NCI-H2081 (cell line): ENCODE data around the gene SUGT1.
"Not testable (repeated sequence)": the region's sequence is repeated elsewhere in the genome, so short reads cannot be mapped to it uniquely, and the experiment has no call there.

Experiments
- DNase-seq, 2 experiments: peaks; one replicate each; lab custom pipeline; 2025; lab: John Stamatoyannopoulos, UW

SUGT1 gene

DNA sequence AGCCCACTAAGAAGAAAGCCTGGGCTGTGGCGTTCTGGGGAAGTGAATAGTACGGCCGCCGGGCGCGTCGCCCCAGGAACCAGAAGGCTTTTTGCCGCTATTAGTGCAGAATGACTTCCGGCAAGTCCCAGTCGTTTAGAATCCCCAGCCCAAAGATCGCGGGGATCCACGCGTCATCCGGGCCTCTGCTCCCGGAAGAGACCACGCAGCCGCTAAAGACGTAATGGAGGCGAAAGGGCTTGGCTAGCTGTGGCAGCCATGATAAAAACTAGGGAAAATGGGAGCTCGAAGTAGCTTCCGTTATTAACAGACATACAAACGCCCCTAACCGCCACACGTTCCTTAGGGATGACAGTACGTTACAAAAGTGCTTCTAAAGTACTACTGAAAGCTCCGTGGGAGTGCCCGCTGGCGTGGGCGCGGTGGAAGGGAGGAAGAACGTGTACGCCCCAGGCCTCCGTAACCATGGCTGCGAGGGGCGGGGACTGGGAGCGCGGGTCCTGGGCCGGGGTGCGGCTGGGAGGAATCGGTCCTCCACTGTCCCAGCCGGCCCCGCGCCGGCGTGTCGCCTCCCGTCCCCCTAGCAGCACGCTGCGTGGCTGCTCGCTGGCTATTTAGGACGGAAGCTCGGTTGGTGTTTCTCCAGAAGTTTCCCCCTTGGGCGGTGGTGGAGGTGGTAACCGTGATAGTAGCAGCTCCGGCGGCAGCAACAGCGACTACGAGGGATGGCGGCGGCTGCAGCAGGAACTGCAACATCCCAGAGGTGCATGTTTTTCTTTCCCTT lies at the start of gene SUGT1:
SUGT1 (plus strand) TSS at position 641 of the 784 bp plus-strand sequence; CDS start at position 726, 85 bp downstream.
- DNase-seq: peak; percentile 95 to 97

DNA sequence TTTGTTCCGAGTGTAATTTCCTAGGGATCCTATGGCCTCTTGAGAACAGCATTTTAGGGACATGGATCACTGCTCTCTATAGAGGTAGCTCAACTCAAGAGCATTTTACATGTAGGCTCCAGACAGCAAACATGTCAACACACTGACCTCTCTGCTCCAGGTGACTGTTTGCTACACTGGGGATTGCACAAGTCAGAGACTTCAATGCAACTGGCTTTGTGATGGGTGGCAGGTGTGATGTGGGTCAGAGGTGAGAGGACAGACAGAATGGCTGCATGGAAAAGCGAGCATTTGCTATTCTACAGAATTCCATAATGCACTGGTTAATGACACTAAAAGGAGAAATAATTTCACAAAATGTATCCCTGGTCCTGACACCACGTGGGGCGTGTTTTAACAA lies 49.3 kb upstream of the SUGT1 start:
- DNase-seq: not testable (repeated sequence)

DNA sequence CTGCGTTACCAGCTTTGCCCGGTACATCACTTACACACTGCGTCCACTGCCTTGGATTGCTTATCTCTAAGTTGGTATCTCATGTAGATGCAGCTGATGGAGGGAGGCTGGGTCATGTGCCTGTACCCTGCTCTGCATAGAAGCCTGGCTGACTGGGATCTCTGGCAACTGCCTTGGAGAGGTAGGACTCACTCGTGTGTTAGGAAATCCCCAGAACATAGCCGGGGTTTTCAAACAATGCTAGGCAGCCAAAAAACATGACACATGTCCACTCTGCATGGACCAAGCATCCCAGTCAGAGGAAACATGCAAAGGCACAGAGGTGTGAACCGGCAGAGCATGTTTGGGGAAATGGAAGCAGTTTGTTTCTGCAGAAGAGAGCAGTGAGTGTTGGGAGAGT lies 46.5 kb upstream of the SUGT1 start:
- not testable (repeated sequence) for DNase-seq

DNA sequence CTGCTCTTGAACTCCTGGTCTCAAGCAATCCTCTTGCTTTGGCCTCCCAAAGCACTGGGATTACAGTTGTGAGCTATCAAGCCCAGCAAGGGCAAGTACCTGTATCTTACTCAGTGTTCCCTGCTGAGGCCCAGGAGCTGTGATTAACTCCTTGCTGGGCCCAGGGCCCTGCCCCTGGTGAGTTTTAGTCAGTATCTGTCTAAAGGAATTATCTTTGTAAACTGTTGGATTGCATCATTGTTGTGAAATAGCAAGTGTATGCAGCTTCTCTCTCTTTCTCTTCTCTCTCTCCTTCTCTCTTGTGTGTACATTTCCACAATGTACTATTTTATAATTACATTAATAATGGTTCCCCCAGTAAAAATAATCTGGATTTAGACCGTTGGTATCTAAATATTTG lies 45.8 kb upstream of the SUGT1 start:
- not testable (repeated sequence) for DNase-seq

DNA sequence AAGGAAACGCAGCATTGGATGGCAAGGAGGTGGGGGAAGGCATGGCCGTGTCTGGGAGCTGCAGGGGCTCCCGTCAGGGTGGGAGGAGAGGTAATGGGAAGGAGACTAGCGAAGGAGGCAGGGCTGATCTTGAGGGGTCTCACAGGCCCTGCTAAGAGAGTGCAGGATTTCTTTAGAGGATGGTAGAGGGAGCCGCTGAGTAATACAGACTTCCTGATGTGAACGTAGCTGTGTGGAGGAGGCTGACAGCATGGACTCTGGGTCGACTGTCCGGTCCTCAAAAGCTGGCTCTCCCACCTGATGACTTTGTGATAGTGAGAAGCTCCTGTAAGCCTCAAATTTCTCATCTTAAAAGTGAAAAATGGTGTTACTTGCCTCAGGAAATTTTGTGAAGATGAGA lies 44.5 kb upstream of the SUGT1 start:
- not testable (repeated sequence) for DNase-seq

DNA sequence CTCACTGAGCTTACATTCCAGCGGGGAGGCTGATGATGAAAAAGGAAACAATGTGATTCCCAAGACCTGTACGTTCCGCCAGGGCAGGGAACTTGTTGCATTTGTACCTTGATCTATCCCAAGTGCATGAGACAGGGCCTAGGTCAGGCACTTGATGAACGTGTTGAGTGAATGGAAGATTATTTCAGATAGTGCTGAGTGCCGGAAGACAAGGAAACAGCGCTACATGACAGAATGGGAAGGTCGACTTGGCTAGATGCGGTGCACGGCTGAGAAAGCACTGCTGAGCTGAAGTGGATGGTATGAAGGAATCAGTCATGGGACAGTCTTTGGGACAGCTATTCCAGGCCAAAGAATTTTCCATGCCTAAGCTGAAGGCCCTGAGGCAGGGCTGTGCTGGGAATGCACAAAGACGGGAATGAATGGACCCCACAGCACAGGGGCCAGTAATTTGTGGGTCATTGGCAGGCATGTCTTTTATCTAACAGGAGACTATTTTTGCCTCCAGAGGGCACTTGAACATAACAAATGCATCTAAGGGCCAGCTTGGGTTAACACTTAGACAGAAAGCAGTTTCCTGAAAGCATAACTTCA lies 43.5 kb upstream of the SUGT1 start:
- DNase-seq: peak; percentile 17 to 32

DNA sequence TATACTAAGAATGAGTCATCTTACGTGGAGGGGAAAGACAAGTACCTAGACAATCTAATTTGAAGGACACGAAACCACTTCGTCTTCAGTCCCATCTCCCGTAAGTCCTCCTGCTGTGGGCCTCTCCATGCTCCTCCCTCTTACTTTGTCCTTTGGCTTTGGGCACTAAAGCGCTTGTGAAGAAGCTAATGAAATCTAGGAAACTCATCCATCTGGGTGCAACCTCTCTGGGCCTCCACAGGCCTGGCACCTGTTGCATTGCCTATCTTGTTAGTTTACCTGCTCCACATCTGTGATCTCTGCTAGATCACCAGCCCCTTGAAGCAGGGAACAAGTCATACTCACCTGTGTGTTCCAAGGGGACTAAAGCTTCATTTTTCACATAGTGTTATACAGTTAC lies 42.5 kb upstream of the SUGT1 start:
- DNase-seq: not testable (repeated sequence)

DNA sequence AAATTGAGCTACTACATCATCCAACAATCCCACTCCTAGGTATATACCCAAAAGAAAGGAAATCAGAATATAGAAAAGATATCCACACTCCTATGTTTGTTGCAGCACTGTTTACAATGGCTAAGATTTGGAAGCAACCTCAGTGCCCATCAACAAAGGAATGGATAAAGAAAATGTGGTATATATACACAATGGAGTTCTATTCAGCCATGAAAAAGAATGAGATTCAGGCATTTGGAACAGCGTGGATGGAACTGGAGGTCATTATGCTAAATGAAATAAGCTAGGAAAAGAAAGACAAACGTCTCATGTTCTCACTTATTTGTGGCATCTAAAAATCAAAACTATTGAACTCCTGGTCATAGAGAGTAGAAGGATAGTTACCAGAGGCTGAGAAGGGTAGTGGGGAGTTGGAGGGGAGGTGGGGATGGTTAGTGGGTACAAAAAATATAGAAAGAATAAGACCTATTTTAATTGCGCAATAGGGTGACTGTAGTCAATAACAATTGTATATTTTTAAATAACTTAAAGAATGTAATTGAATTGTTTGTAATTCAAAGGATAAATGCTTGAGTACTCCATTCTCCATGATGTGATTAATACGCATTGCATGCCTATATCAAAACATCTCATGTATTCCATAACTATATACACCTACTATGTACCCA lies 37.4 kb upstream of the SUGT1 start:
- DNase-seq: no peak

DNA sequence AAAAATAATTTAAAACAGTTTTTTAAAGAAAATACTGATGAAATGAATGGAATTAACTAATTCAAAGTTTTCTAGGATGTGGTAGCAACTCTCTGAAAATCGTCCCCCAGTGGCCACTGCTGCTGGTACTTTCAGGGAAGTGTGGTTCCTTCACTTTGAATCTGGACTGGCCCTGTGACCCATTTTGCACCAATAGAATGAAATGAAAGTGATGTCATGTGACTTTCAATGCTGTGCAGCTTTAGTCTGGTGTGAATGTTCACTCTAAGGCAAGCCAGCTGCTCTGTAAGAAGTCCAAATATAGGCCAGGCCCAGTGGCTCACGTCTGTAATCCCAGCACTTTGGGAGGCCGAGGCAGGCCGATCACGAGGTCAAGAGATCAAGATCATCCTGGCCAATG lies 36.8 kb upstream of the SUGT1 start:
- no peak for DNase-seq

DNA sequence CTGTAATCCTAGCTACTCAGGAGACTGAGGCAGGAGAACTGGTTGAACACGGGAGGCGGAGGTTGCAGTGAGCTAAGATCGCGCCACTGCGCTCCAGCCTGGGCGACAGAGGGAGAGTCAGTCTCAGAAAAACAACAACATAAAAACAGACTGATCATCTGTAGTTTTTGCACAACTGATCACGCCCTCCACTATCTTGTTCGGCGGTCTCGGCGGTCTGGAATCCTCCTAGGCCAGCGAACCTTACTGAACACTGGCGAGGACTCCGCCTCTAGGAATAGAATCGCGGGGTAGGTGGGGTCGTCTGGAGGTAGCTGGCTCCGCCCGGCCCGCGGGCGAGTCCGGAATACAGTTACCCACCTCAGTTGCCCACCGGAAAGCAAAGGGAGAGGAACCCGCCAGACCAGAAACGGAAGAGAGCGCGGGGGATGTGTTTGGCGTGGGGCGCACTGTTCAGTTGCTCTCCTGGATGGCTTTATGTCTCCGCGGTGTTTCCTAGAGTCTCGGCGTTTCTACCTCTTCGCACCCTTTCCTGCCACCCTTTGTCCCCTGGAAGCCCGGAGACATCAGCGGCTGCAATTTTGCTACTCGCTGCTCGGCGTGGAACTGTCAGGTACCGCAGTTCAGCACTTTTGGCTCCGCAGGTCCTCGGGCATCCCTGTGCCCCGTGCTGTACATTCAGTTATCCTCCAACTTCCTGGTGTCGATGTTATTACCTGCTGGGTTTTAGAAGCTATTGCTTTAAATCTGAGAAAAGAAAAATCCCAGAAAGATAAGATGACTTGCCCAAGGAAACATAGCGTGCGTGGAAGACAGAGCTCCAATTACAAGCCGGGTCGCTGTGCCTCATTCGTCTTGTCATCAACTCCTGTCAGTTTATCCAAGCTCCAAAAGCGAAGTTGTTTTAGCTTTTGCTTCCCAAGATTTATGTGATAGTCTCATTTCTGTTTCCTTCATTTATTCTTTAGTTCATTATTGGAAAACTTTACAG lies 35.3 kb upstream of the SUGT1 start:
- peak; percentile 77 to 89 for DNase-seq

DNA sequence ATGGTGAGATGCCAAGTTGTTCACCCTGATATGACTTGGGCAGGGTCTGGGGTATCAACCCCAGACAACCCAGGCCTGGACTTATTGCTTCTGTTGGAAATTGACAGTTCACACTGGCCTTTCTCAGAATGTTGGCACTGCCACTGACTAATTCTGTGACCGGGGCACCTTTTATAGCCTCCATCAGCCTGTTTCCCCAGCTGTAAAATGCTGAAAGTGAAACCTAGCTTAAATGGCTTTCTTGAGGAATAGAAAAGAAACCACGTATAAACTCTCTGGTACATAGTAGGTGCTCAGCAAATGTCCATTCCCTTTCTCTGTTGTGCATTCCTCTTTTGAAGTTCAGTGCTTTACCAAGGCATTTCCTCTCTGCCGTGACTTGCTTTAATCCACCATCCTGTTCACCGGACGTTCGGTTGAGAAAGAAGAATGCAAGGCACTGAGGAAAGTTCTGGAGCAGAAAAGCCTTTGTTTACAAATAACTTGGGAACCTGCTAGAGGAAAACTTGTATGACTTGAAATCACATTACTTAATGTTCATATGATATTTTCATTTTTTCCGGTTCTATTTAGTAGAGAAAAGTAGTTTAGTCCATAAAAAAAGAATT lies 21.4 kb upstream of the SUGT1 start:
- DNase-seq: not testable (repeated sequence)

DNA sequence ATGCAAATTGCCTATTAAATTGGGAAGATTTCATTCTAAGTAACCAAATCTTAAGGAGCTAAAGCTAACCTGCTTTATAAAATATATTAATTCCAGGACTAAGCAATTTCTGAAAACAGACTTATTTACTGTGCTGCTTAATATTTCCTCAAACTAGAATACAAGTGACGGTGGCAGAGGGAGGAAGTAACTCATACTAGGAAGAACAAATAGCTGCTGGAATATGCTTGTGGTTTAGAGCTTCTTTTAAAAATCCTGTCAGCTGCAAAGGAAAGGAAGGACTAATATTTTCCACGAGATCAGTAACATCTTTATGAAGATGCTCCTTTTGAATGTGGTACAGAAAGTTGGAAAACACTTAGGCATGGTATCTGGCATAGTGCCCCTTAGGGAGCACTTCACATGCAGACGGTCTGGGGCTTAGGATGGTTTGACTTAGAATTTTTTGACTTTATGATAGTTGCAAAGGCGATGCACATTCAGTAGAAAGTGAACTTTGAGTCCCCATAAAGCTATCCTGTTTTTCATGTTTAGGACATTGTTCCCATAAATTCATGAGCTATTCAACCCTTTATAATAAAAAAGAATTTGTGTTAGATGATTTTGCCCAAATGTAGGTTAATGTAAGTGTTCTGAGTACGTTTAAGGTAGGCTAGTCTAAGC lies 13.8 kb upstream of the SUGT1 start:
- DNase-seq: no peak

DNA sequence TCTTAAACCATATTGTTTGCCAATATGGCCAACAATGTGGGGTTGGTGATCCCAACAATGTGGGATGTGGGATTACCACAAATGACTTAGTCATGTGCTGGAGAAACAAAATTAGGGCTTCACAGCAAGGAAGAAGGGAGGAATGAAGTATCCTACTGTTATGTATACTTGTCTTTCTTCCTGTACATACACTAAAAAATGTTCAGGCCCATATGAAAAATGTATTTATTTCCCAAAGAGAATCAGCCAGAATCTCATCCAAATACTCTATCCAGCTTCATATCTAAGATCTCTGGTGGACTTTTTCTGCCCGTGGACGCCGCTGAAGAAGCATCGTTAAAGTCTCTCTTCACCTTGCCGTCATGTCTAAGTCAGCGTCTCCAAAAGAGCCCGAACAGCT lies 10.5 kb upstream of the SUGT1 start, which contains the start of gene HNRNPA1L2:
HNRNPA1L2 (plus strand) TSS at position 301 of the 400 bp plus-strand sequence; CDS start at position 363, 62 bp downstream.
- DNase-seq: no peak

DNA sequence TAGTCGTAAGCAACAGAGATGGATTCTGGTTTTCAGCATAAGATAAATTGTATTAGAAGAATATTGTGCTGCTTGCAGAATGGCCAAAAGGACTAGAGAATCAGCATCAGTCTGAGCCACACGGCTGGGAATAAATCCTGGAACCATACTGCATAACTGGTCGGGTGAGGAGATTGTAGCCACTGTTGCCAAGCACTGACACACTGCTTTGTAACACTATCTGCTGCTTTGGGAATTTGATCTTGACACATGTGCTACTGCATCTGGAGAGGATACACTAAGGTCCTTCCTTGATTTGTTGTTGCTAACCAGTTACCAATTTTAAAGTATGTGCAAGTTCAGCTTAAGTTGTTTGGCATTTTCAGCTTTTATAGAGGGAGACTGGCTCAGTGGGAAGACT lies 8.5 kb upstream of the SUGT1 start:
- no peak for DNase-seq

DNA sequence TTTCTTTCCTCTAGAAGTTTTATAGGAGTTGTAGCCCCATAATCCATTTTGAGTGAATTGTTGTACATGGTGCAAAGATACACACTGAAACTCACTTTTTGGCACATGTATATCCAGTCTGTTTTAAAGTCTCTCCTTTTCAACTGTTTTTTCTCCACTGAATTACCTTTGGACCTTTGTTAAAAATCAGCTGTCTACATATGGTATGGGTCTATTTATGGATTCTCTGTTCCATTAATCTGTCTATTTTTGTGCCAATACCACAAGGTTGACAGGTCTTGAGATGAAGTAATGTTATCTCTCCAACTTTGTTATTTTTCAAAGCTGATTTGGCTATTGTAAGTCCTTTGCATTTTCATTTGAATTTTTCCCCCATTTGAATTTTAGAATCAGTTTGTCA lies 5.7 kb upstream of the SUGT1 start:
- no peak for DNase-seq

DNA sequence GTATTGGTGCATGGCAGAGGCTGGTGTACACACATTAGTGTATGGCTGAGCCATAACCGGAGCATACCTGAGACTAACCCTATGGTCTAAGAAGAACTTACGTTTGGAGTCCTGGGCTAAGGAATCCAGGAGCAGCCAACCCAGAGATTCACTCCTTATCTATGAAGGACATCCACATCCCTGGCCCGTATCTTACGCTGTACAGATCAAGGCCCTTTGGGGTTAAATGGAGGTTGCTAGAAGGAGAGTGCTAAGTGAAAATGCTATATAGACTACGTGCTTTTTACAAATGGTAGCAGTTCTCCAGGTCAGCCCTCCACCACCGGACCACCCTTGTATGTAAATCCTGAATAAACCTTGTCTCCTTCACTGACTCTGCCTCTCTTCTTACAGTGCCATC lies 1.9 kb upstream of the SUGT1 start:
- no peak for DNase-seq

DNA sequence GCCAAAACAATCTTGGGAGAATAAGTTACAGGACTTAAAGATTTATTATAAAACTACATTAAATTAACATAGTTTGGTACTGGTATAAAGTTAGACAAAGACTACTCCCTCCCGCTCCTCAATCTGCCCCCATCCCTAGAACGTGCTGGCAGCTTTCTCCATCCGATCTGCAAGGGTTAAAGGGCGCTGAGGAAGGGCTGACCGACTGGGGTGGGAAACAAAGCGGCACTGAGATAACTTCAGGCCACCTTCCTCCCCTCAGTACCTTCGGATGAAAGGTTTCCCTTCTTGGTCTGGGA lies 790 bp upstream of the SUGT1 start:
- DNase-seq: peak in 1 of 2 experiments; percentile 68

DNA sequence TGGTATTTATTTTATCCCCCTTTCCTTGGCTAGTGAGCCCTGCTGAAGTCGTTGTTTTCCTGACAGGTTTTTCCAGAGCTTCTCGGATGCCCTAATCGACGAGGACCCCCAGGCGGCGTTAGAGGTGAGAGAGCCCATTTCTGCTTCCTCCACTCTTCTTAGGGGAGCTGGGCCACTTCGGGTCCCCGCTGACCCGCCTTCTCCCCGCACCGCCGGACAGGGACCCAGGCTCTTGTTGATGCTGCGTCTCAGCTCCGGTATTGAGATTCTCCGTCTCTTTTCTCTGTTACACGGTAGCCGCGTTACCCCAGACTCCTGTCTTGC lies 306 bp downstream of the SUGT1 start:
- DNase-seq: no peak

DNA sequence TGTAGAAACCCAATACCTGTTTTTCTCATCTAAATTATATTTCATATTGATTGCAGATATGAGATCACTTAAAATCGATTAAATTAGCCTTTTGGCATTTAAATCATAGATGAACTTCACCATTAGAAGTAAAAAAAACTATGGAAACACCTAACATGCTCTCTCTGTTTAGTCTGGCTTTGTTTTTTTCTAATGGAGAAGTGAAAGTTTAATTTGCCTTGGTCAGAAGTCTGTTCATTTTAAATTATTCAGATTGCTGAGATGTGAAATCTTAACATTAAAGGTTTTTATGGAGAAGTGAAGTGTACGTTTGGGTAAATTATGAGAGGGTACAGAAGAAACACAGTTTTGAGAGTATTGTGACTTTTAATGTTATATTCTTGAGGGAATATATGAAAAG lies 6.7 kb downstream of the SUGT1 start:
- no peak for DNase-seq

DNA sequence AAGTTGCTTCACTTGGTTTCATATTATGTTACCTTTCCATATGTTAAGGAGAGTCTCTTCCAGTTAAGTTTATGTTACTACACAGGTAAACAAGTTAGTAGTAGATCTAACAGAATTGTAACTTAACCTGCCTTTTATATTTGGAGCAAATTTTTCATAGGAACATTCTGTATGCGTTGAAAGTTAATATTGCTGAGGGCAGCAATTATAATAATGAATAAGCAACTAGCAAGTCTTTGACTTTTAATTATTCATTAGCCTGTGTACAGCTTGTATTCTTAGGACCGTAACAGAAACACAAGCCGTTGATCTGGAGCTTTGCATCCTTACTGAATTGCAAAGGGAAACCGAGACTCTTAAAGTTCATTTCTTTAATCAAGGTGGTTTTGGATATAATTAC lies 11.6 kb downstream of the SUGT1 start:
- DNase-seq: no peak

DNA sequence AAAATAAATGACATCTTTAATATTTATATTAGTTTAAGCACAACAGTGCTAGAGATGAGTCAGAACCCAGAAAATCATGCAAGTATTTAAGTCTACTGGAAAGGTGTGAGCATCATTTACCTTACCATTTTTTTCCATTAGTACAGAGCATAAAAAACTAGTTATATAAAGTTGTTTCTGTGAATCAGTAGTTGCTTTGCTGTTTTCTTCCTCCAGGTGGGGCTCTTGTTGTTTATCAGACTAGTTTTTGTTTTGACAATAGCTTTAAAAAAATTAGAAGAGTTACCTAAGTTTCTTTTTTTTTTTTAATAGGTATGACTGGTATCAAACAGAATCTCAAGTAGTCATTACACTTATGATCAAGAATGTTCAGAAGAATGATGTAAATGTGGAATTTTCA lies 12.7 kb downstream of the SUGT1 start:
- DNase-seq: no peak
